ENCODE results near the gene MPND.

MPND gene

DNA sequence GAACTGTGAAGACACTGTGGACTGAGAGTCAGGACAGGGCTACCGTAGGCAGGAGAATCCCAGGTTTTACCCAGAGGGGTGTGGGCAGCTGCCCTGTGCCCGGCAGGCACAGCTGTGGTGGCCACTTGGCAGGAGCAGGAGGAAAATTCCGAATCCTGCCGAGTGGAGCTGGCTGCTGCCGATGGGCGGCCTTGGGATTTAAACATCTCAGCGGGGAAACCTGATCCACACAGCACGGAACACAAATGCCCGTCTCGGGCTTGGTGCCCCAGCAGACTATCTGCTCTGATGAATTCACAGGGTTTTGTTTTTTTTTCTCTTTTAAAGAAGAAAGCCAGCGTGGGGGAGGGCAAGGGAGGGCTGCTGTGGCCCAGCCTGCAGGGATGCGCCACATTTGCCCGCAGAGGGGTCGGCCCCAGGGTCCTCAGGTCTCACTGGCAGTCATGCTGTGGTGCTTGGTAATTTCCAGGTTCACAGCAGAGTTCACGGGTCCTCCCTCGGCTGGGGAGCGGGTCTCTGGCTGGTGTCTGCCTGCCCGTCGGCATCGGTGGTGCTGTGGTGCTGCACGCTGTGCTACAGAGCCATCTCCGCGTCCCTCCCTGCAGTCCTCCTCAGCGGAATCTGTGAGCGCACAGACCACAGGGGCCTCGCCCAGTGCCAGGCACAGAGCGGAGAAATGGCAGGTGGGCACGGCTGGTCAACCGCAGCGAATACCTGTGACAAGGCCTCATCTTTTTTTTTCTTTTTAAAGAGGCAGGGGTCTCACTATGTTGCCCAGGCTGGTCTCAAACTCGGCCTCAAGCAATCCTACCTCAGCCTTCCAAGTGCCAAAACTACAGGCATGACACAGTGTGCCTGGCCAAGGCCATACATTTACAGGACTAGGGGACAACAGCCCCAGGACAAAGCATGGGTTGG lies 28.1 kb downstream of the MPND start:
- no peak overlapping the region for H3K9ac ChIP-seq (ENCODE audit: low read length)
- H3K9me3 ChIP-seq (ENCODE audit: control insufficient read depth, low read depth, low read length): no peaks in the 10 kb centered on the region
- no peak overlapping the region for H3K4me3 ChIP-seq (ENCODE audit: low read length)
- H3K36me3 ChIP-seq (ENCODE audit: control insufficient read depth, low read depth, low read length): no peaks in the 10 kb centered on the region
- H3K27ac ChIP-seq (ENCODE audit: low read length): no peak overlapping the region
- no peaks in the 10 kb centered on the region for H3K27me3 ChIP-seq (ENCODE audit: control insufficient read depth, insufficient read depth, low read length)
- H3K4me1 ChIP-seq (ENCODE audit: control insufficient read depth, low read depth, low read length): peaks cover 21% of the 10 kb centered on the region

- H3K9ac ChIP-seq (ENCODE audit: low read length): no peak overlapping the region
- no peak overlapping the region for H3K27ac ChIP-seq (ENCODE audit: low read length)
- peaks cover 29% of the 10 kb centered on the region for H3K4me1 ChIP-seq (ENCODE audit: control insufficient read depth, low read depth, low read length)
- H3K27me3 ChIP-seq (ENCODE audit: control insufficient read depth, insufficient read depth, low read length): no peaks in the 10 kb centered on the region
- H3K4me3 ChIP-seq (ENCODE audit: low read length): no peak overlapping the region
- H3K36me3 ChIP-seq (ENCODE audit: control insufficient read depth, low read depth, low read length): no peaks in the 10 kb centered on the region
- H3K9me3 ChIP-seq (ENCODE audit: control insufficient read depth, low read depth, low read length): no peaks in the 10 kb centered on the region
Measured at GRCh38 chr19:4372165-4373012, 29.0 kb downstream of the MPND start.

DNA sequence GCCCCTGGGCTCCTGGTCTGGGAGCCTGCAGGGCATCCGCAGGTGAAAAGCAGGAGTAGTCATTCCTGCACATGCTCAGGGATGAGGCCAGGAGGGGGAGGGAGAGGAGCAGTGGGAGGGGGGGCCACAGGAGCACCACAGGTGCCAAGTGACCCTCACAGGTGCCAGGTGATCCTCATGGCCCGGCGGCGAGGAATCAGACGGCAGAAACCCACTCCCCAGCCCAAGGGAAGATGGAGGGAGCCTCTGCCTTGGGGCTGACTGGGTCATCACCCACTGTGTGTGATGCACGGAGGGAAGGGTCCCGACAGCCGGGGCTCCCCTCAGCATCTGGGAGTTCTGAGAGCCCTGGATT lies 29.6 kb downstream of the MPND start:
- no peaks in the 10 kb centered on the region for H3K9me3 ChIP-seq (ENCODE audit: control insufficient read depth, low read depth, low read length)
- H3K4me1 ChIP-seq (ENCODE audit: control insufficient read depth, low read depth, low read length): peaks cover 29% of the 10 kb centered on the region
- no peaks in the 10 kb centered on the region for H3K27me3 ChIP-seq (ENCODE audit: control insufficient read depth, insufficient read depth, low read length)
- H3K36me3 ChIP-seq (ENCODE audit: control insufficient read depth, low read depth, low read length): no peaks in the 10 kb centered on the region
- no peak overlapping the region for H3K27ac ChIP-seq (ENCODE audit: low read length)
- no peak overlapping the region for H3K4me3 ChIP-seq (ENCODE audit: low read length)
- H3K9ac ChIP-seq (ENCODE audit: low read length): no peak overlapping the region

- H3K4me1 ChIP-seq (ENCODE audit: control insufficient read depth, low read depth, low read length): peaks cover 28% of the 10 kb centered on the region
- no peaks in the 10 kb centered on the region for H3K36me3 ChIP-seq (ENCODE audit: control insufficient read depth, low read depth, low read length)
- no peak overlapping the region for H3K4me3 ChIP-seq (ENCODE audit: low read length)
- no peaks in the 10 kb centered on the region for H3K9me3 ChIP-seq (ENCODE audit: control insufficient read depth, low read depth, low read length)
- no peak overlapping the region for H3K27ac ChIP-seq (ENCODE audit: low read length)
- H3K27me3 ChIP-seq (ENCODE audit: control insufficient read depth, insufficient read depth, low read length): no peaks in the 10 kb centered on the region
- no peak overlapping the region for H3K9ac ChIP-seq (ENCODE audit: low read length)
Measured at GRCh38 chr19:4373601-4374497, 30.5 kb downstream of the MPND start.

DNA sequence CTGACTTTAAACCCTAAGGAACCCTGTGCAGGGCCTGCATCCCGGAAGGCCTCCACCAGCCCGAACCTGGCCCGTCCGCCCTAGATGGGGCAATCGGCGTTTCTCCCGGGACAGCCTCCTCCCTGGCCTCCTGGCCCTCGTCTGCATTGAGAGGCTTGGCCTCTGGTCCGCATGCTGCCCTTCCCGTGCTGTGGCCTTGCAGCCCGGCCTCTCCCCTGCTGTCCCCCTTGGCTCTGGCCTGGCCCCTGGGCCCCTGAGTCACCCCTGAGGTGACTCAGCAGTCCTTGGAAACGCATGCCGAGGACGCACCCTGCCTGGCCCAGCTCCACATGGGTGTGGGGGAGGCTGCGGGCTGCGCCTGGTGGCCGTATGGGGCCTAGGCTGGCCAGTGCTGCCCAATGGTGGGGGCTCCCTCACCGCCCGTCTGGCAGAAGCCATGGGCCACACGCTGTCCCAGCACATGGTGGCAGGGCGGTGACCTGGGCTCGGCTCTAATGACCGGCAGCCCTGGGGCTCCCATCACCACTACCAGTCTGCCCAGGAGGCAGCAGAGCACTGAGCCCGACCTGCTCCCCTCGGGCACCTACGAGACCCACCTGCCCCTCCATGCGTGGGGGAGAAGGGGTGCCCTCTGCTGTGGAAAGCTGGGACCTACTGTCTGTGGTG lies 31.3 kb downstream of the MPND start:
- H3K4me1 ChIP-seq (ENCODE audit: control insufficient read depth, low read depth, low read length): peaks cover 24% of the 10 kb centered on the region

GRCh38 chr19:4375164-4376027 lies 32.0 kb downstream of the MPND start:
- H3K4me3 ChIP-seq (ENCODE audit: low read length): no peak overlapping the region
- H3K36me3 ChIP-seq (ENCODE audit: control insufficient read depth, low read depth, low read length): no peaks in the 10 kb centered on the region
- H3K27ac ChIP-seq (ENCODE audit: low read length): no peak overlapping the region
- H3K4me1 ChIP-seq (ENCODE audit: control insufficient read depth, low read depth, low read length): peaks cover 24% of the 10 kb centered on the region
- H3K9ac ChIP-seq (ENCODE audit: low read length): peak overlapping the region; percentile 33
- no peaks in the 10 kb centered on the region for H3K27me3 ChIP-seq (ENCODE audit: control insufficient read depth, insufficient read depth, low read length)
- no peaks in the 10 kb centered on the region for H3K9me3 ChIP-seq (ENCODE audit: control insufficient read depth, low read depth, low read length)

More for the DNA sequence above, 31.3 kb downstream of the MPND start:
- Histone ChIP-seq H3K27me3 (ENCODE audit: control insufficient read depth, insufficient read depth, low read length) (no peaks in the 10 kb centered on the region), H3K36me3 (ENCODE audit: control insufficient read depth, low read depth, low read length) (no peaks in the 10 kb centered on the region), H3K27ac (ENCODE audit: low read length) (no peak overlapping the region), H3K4me3 (ENCODE audit: low read length) (no peak overlapping the region), H3K9me3 (ENCODE audit: control insufficient read depth, low read depth, low read length) (no peaks in the 10 kb centered on the region), H3K9ac (ENCODE audit: low read length) (peak overlapping the region; percentile 33)

- peaks cover 24% of the 10 kb centered on the region for H3K4me1 ChIP-seq (ENCODE audit: control insufficient read depth, low read depth, low read length)
- no peak overlapping the region for H3K4me3 ChIP-seq (ENCODE audit: low read length)
- H3K9ac ChIP-seq (ENCODE audit: low read length): no peak overlapping the region
- H3K9me3 ChIP-seq (ENCODE audit: control insufficient read depth, low read depth, low read length): no peaks in the 10 kb centered on the region
- H3K36me3 ChIP-seq (ENCODE audit: control insufficient read depth, low read depth, low read length): no peaks in the 10 kb centered on the region
- H3K27me3 ChIP-seq (ENCODE audit: control insufficient read depth, insufficient read depth, low read length): no peaks in the 10 kb centered on the region
- no peak overlapping the region for H3K27ac ChIP-seq (ENCODE audit: low read length)
Measured at GRCh38 chr19:4376028-4376670, 32.8 kb downstream of the MPND start.

DNA sequence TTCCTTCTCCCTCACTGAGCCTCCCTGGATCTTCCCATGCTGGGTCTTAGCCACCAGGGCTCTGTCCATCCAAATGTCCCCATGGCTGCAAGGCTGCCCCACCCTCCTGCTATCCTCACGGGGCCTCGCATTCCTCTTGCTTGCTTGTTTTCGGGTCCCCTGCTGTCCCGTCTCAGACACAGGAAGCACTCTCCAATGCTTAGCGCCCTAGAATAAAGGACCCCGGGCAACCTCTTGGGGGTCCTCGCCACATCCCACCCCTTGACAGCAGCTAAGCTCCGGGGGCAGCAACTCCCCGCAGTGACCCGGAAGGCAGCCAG lies 33.3 kb downstream of the MPND start:
- no peak overlapping the region for H3K9ac ChIP-seq (ENCODE audit: low read length)
- H3K4me3 ChIP-seq (ENCODE audit: low read length): no peak overlapping the region
- no peak overlapping the region for H3K27ac ChIP-seq (ENCODE audit: low read length)
- peaks cover 24% of the 10 kb centered on the region for H3K4me1 ChIP-seq (ENCODE audit: control insufficient read depth, low read depth, low read length)
- no peaks in the 10 kb centered on the region for H3K9me3 ChIP-seq (ENCODE audit: control insufficient read depth, low read depth, low read length)
- no peaks in the 10 kb centered on the region for H3K36me3 ChIP-seq (ENCODE audit: control insufficient read depth, low read depth, low read length)
- no peaks in the 10 kb centered on the region for H3K27me3 ChIP-seq (ENCODE audit: control insufficient read depth, insufficient read depth, low read length)

GRCh38 chr19:4376991-4377781 lies 33.8 kb downstream of the MPND start:
- H3K36me3 ChIP-seq (ENCODE audit: control insufficient read depth, low read depth, low read length): no peaks in the 10 kb centered on the region
- H3K9me3 ChIP-seq (ENCODE audit: control insufficient read depth, low read depth, low read length): no peaks in the 10 kb centered on the region
- no peak overlapping the region for H3K27ac ChIP-seq (ENCODE audit: low read length)
- H3K27me3 ChIP-seq (ENCODE audit: control insufficient read depth, insufficient read depth, low read length): no peaks in the 10 kb centered on the region
- H3K4me1 ChIP-seq (ENCODE audit: control insufficient read depth, low read depth, low read length): peaks cover 24% of the 10 kb centered on the region
- no peak overlapping the region for H3K9ac ChIP-seq (ENCODE audit: low read length)
- no peak overlapping the region for H3K4me3 ChIP-seq (ENCODE audit: low read length)
